Neutrophil (primary cell): Measurements from ENCODE around the gene CDK6.

ENCODE experiments used
- H3K27ac ChIP-seq: fragments of 200-600 bp; sonication (generic); 2 replicates; pipeline ENCODE4 v1.5.1; 2016; ENCODE audit warnings: mild to moderate bottlenecking, moderate library complexity
- H3K27me3 ChIP-seq: fragments of 200-600 bp; sonication (generic); 2 replicates; pipeline ENCODE4 v1.6.0; 2016; ENCODE audit warnings: mild to moderate bottlenecking
- H3K36me3 ChIP-seq: fragments of 200-600 bp; sonication (generic); 2 replicates; pipeline ENCODE4 v1.5.1; 2017
- H3K4me1 ChIP-seq, 2 experiments: fragments of 200-600 bp in 1 of 2; sonication (generic) in 1 of 2; 1 replicate in 1 of 2; 2 replicates in 1 of 2; pipeline versions ENCODE4 v1.5.1 to v1.6.1; 2013 to 2016; ENCODE audit warnings: low read depth in 1 of 2, low read length in 1 of 2, mild to moderate bottlenecking in 1 of 2, moderate library complexity in 1 of 2; ENCODE audit not compliant: control insufficient read depth in 1 of 2, insufficient read depth in 1 of 2
- H3K4me3 ChIP-seq, 2 experiments: fragments of 200-600 bp in 1 of 2; sonication (generic) in 1 of 2; 1 replicate in 1 of 2; 2 replicates in 1 of 2; pipeline ENCODE4 v1.5.1; 2013 to 2016; ENCODE audit warnings: low read depth in 1 of 2, low read length in 1 of 2, mild to moderate bottlenecking in 1 of 2, moderate library complexity in 1 of 2
- H3K9me3 ChIP-seq: fragments of 200-600 bp; sonication (generic); 2 replicates; pipeline ENCODE4 v1.5.1; 2016
- CTCF ChIP-seq: fragments of 200-600 bp; sonication (generic); IDR thresholded peaks from 2 replicates; pipeline ENCODE4 v1.5.1; 2016; ENCODE audit warnings: antibody characterized with exemption

CDK6 gene

DNA sequence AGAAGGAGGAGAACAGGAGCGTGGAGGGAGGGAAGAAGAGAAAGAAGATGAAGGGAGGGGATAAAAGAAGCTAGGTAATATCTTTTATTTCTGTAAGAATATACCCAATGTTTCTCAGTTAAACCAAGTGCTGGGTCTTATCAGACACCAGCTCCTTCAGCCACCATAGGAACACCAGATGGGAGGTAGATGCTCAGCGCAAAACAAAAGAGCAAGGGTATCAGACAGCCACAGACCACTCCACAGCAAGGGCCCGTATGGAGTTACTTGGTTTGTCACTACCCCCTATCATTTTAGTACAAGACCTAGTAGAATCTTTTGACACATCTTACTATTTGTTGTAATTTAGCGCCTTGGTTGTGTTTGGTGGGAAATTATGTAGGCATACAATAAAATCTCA lies 180.3 kb downstream of the CDK6 start:
- no peak overlapping the region for H3K27ac ChIP-seq
- H3K4me3 ChIP-seq: no peak overlapping the region
- no peaks in the 10 kb centered on the region for H3K4me1 ChIP-seq

GRCh38 chr7:92655346-92655884 lies 181.0 kb downstream of the CDK6 start:
- no peaks in the 10 kb centered on the region for H3K4me1 ChIP-seq
- no peak overlapping the region for H3K27ac ChIP-seq
- H3K36me3 ChIP-seq: no peaks in the 10 kb centered on the region
- H3K27me3 ChIP-seq: no peaks in the 10 kb centered on the region
- no peaks in the 10 kb centered on the region for H3K9me3 ChIP-seq
- TF ChIP-seq CTCF: no peak
- H3K4me3 ChIP-seq: no peak overlapping the region

More for the DNA sequence above, 180.3 kb downstream of the CDK6 start:
- no peak for TF ChIP-seq CTCF
- Histone ChIP-seq H3K9me3 (no peaks in the 10 kb centered on the region), H3K36me3 (no peaks in the 10 kb centered on the region), H3K27me3 (no peaks in the 10 kb centered on the region)

DNA sequence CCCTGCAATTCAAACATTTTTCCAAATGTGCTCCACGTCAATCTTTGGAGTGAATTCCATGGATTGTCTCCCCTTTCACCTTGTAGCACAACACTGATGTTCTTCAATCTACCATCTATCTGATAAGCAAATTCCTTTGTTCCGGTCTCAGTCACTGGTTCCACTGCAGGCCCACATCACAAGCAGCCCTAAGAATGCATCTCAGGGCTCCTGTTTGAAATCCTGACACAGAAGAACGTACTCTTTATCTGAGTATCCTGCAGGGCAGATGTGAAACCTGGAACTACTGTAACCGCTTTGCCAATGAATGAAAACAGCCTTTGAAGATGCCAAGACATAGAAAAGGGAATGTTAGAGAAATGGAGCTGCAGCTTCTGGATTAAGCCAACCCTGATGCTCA lies 183.2 kb downstream of the CDK6 start:
- Histone ChIP-seq H3K27ac (no peak overlapping the region), H3K36me3 (no peaks in the 10 kb centered on the region), H3K9me3 (no peaks in the 10 kb centered on the region), H3K27me3 (no peaks in the 10 kb centered on the region), H3K4me1 (no peaks in the 10 kb centered on the region), H3K4me3 (no peak overlapping the region)
- TF ChIP-seq CTCF: no peak

DNA sequence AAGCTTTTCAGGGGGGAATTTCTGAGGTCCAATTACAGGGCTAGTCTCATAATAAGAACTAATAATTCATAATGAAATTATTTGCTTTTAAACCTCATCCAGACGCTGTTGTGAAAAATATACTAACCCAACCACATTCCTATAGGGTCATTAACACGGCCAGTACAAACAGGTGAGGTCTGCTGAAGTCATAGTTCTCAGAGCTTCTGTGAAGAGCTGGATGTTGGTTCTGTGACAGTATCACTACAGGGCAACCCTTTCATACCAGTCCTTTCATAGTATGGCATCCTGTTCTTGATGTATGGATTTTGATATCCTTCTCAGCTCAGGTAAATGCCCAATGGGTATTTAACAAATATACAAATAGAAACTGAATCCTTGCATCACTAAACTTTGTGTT lies 183.8 kb downstream of the CDK6 start:
- no peaks in the 10 kb centered on the region for H3K36me3 ChIP-seq

GRCh38 chr7:92650391-92650790 lies 186.0 kb downstream of the CDK6 start:
- Histone ChIP-seq H3K4me1 (peaks cover 0 to 5% of the 10 kb centered on the region in 2 experiments), H3K4me3 (no peak overlapping the region), H3K27ac (no peak overlapping the region), H3K27me3 (no peaks in the 10 kb centered on the region), H3K36me3 (no peaks in the 10 kb centered on the region), H3K9me3 (no peaks in the 10 kb centered on the region)
- TF ChIP-seq CTCF: no peak

More for the DNA sequence above, 183.8 kb downstream of the CDK6 start:
- TF ChIP-seq CTCF: no peak
- no peak overlapping the region for H3K4me3 ChIP-seq
- H3K27ac ChIP-seq: no peak overlapping the region
- no peaks in the 10 kb centered on the region for H3K9me3 ChIP-seq
- H3K4me1 ChIP-seq: no peaks in the 10 kb centered on the region
- H3K27me3 ChIP-seq: no peaks in the 10 kb centered on the region

DNA sequence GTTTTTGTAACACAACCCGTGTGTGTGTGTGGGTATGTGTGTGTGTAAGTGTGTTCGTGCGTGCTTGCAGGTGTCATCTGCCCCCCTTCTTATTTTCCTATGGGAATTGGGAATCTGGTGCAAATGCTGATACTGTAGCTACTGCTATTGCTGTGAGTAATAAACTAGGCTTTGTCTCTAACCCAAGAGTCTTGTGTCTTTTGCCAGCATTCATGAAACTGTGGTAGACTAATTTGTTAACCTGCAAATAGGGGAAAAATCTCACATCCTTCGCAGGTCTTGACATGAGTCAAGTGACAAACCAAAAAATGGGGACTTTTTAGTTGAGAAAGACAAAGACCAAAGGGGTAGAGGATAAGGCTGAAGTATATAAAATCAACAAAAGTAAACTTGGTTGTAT lies 188.3 kb downstream of the CDK6 start:
- no peak for TF ChIP-seq CTCF
- Histone ChIP-seq H3K9me3 (no peaks in the 10 kb centered on the region), H3K4me1 (peaks cover 2 to 9% of the 10 kb centered on the region in 2 experiments), H3K4me3 (no peak overlapping the region), H3K27me3 (no peaks in the 10 kb centered on the region), H3K36me3 (no peaks in the 10 kb centered on the region), H3K27ac (no peak overlapping the region)
